HFFc6 (cell line): ENCODE data around the gene SRPK2. TPM values are rescaled to one million over a fixed set of nuclear protein-coding genes. Genes with fewer than 3 reads are reported as not detected.
A peak's percentile ranks its signal among the peaks of the same experiment; 100 is the strongest.

ENCODE experiments used
- DNase-seq: peaks from one replicate; pipeline ENCODE4 v3.0.0-alpha.2; 2018
- H3K27ac Mint-ChIP-seq: 2 replicates; pipeline ENCODE4 v1.8.0; 2020; ENCODE audit warnings: mild to moderate bottlenecking, mixed read lengths
- H3K27me3 Mint-ChIP-seq: 2 replicates; pipeline ENCODE4 v1.8.0; 2021; ENCODE audit warnings: mild to moderate bottlenecking, moderate library complexity, mixed read lengths; ENCODE audit not compliant: insufficient read depth
- H3K36me3 Mint-ChIP-seq: 2 replicates; pipeline ENCODE4 v1.8.0; 2021; ENCODE audit warnings: low read depth, mixed read lengths
- H3K4me1 Mint-ChIP-seq: 2 replicates; pipeline ENCODE4 v1.8.0; 2020; ENCODE audit warnings: low read depth, mixed read lengths
- H3K4me3 Mint-ChIP-seq: 2 replicates; pipeline ENCODE4 v1.8.0; 2020; ENCODE audit warnings: mild to moderate bottlenecking, moderate library complexity, mixed read lengths
- H3K9me3 Mint-ChIP-seq: 2 replicates; pipeline ENCODE4 v1.8.0; 2020; ENCODE audit warnings: mild to moderate bottlenecking, mixed read lengths
- total RNA-seq, 6 experiments: library from RNA; stranded (reverse); fragmentation: NEBNext Ultra II Directional; extraction: Animal tissue kit (Norgen Biotek cat#: 25700); gene quantifications; 2 replicates in 1 of 6; 3 replicates in 5 of 6; pipeline ENCODE4 v1.2.3, GENCODE V29; 2021
- TF ChIP-seq, protein P1 (sequence below): fragments of 200-600 bp; sonication (generic); IDR thresholded peaks from 2 replicates; pipeline ENCODE4 v1.5.0; 2021; ENCODE audit warnings: antibody characterized with exemption, mild to moderate bottlenecking

SRPK2 gene
- total RNA-seq, 6 experiments from 2014 or later, result 45.2 to 49.3 (median 46.7) TPM

DNA sequence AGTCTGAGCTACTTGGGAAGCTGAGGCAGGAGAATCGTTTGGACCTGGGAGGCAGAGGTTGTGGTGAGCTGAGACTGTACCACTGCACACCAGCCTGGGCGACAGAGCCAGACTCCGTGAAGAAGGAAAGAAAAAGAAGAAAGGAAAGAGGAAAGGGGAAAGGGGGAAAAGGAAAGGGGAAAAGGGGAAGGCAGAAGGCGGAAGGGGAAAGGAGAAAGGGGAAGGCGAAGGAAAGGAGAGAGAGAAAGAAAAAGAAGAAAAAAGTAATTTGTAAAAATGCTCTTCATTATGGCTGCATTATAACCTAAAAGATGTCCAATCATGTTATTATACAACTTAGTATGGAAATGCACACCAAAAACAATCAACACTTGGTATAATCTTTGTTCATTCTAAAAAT is 110.2 kb downstream of the SRPK2 start:
- Mint-ChIP-seq H3K36me3 (peaks cover 4% of the 10 kb centered on the region; the same call in 1 of the 2 replicates), H3K4me3 (no peak overlapping the region), H3K9me3 (no peaks in the 10 kb centered on the region), H3K27ac (no peak overlapping the region), H3K27me3 (no peaks in the 10 kb centered on the region), H3K4me1 (peaks cover 8% of the 10 kb centered on the region)
- DNase-seq, result no peak
- TF ChIP-seq, protein P1, sequence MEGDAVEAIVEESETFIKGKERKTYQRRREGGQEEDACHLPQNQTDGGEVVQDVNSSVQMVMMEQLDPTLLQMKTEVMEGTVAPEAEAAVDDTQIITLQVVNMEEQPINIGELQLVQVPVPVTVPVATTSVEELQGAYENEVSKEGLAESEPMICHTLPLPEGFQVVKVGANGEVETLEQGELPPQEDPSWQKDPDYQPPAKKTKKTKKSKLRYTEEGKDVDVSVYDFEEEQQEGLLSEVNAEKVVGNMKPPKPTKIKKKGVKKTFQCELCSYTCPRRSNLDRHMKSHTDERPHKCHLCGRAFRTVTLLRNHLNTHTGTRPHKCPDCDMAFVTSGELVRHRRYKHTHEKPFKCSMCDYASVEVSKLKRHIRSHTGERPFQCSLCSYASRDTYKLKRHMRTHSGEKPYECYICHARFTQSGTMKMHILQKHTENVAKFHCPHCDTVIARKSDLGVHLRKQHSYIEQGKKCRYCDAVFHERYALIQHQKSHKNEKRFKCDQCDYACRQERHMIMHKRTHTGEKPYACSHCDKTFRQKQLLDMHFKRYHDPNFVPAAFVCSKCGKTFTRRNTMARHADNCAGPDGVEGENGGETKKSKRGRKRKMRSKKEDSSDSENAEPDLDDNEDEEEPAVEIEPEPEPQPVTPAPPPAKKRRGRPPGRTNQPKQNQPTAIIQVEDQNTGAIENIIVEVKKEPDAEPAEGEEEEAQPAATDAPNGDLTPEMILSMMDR, result no peak

DNA sequence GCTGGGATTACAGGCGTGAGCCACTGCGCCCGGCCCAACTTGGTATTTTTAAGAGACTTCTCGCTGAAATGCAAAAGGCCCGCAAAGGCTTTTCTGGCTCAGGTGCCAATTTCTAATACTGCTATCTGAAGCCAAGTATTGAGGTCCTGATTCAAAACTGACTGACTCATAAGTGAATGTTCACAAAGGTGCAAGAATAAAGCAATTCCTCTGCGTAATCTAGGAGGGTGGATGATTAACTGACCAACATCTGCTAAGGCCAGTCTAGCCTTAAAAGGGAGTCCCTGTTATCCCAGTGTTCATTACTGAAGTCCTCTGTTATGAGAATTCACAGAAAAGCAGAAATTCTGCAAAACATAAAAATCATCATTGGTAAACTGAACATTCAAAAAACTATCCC is 111.4 kb downstream of the SRPK2 start:
- DNase-seq, result peak; percentile 19
- Mint-ChIP-seq H3K4me3 (no peak overlapping the region), H3K27me3 (no peaks in the 10 kb centered on the region), H3K36me3 (peaks cover 4% of the 10 kb centered on the region; the same call in 1 of the 2 replicates), H3K9me3 (no peaks in the 10 kb centered on the region), H3K27ac (peak overlapping the region; percentile 2; the same call in 1 of the 2 replicates), H3K4me1 (peaks cover 8% of the 10 kb centered on the region)
- TF ChIP-seq, protein P1, result no peak

DNA sequence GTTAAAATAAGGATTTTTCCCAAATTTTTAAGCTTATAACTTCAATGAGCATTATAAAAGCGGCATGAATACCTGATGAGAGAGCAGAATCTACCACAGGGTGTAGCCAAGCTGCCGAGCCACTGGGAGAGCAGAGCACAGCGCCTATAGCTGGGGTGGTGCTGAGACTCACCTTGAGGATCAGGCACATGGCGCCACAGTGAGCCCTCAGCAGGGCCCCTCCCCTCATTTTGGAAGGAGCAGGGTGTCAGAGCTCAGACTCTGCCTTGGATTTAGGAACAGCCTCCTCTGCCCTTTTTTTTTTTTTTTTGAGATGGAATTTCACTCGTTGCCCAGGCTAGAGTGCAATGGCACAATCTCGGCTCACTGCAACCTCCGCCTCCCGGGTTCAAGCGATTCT is 118.6 kb downstream of the SRPK2 start:
- no peaks in the 10 kb centered on the region; the same call in 1 of the 2 replicates for H3K27me3 Mint-ChIP-seq
- no peak overlapping the region for H3K4me3 Mint-ChIP-seq
- no peaks in the 10 kb centered on the region for H3K9me3 Mint-ChIP-seq
- H3K27ac Mint-ChIP-seq, result no peak overlapping the region; the same call in 1 of the 2 replicates
- H3K4me1 Mint-ChIP-seq, result peaks cover 45% of the 10 kb centered on the region
- DNase-seq, result no peak
- peaks cover 4% of the 10 kb centered on the region; the same call in 1 of the 2 replicates for H3K36me3 Mint-ChIP-seq
- TF ChIP-seq, protein P1, result no peak

DNA sequence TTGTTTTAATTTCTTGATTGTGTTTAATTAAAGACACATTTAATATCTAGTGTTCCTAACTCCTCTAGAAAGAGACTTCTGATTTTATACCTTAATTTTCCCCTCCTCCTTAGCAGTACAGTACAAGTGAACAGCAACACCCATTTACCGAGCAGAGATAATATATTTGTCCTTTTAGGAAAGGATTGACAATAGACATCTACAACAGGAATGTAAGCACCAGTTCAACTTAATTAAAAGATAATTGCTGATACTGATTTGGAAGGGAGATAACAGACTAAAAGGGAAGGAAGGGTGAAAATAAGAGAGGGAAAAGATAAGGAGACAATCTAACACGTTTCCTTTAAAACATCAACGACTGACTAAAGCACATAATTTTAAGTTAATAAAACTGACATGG is 119.3 kb downstream of the SRPK2 start:
- Mint-ChIP-seq H3K27me3 (no peaks in the 10 kb centered on the region; the same call in 1 of the 2 replicates), H3K27ac (peak overlapping the region; percentile 82), H3K4me3 (peak overlapping the region; percentile 87), H3K4me1 (peaks cover 45% of the 10 kb centered on the region), H3K36me3 (peaks cover under 1% of the 10 kb centered on the region; the same call in 1 of the 2 replicates), H3K9me3 (no peaks in the 10 kb centered on the region)
- no peak for DNase-seq
- TF ChIP-seq, protein P1, result no peak

DNA sequence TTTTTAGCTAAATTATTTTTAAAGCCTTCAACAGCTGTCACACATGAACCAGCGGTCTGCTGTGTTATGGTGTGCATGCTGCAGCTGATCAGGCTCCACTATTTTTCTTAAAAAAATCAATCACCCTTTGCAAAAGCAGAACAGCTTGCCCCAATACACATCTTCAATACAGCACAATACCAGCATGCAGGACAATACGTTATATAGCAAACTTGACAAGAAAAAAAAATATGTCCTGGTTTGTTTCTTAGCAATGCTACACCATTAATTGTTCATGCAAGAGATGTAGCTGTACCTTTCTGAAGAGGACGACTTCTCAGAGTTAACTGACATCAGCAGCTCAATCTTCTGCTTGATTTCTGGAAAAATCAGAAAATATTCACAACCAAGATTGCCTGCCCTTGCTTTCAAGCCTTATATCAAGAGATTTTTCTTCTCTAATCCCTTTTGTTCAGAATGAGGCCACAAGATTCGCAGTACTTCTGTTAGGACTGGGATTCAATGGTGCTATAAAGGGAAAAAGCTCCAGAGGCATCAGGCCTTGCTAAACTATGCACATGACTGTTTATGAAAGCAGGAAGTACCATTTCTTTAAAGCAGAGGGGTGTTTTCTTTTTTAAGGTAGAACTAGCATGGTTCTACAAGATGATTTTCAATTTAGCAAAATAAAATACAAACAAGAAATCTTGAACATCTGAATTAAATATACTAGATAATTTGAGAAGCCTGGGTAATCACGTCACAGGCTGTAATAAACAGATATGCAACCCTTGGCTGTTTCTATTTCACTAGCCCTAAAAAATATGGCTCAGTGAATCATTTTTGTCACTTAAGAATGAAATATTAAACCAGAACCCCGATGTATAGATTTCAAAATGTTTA is 120.0 kb downstream of the SRPK2 start:
- peak overlapping the region; percentile 82 for H3K27ac Mint-ChIP-seq
- H3K27me3 Mint-ChIP-seq, result no peaks in the 10 kb centered on the region; the same call in 1 of the 2 replicates
- peaks cover 45% of the 10 kb centered on the region for H3K4me1 Mint-ChIP-seq
- H3K9me3 Mint-ChIP-seq, result no peaks in the 10 kb centered on the region
- H3K4me3 Mint-ChIP-seq, result peak overlapping the region; percentile 87
- no peaks in the 10 kb centered on the region for H3K36me3 Mint-ChIP-seq
- DNase-seq, result peak; percentile 59
- TF ChIP-seq, protein P1, result no peak
